GM19397 (cell line): ENCODE data around the gene NEK9.
"Not testable (repeated sequence)": the region's sequence is repeated elsewhere in the genome, so short reads cannot be mapped to it uniquely, and the experiment has no call there.

Source experiments
- ATAC-seq: cut with Tn5 transposase; IDR thresholded peaks from one replicate; pipeline ENCODE4 v1.9.1; 2021; ENCODE audit warnings: mild to moderate bottlenecking, moderate library complexity; ENCODE audit not compliant: unreplicated experiment

Gene NEK9

DNA sequence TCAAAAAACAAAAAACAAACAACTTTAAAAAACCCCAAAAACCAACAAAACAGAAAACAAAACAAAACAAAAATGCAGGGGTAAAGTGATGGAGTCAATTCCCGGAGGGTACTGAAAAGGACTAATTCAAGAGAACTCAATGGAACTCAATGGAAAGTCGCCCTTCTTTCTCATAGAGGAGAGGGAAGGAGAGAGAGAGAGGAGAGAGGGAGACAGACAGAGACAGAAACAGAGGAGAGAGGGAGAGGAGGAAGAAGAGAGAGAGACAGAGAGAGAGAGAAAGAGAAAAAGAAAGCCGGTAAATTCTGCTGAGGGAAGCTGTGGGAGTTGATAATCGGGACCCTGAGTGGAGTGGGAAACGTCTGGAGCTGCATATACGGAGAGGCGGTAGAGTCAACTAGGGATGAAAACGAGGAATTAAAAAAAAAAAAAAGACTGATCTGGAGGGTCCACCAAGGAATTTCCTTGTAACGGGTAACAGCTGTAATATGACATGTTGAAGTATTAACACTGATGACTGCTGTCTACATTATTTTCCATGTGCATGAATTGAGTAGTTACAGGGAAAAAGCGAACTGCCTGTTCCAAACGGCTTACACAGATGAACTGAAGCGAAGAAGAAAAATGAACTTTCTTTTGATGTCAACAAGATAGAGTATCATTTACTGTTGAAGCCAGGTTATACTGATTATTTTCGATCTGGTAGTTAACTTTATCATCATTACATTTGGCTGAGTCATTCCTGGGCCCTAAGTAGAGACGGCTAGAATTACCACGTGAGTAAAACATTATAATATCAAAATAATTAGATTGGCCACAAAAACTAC lies 58.3 kb downstream of the NEK9 start:
- no peak for ATAC-seq

DNA sequence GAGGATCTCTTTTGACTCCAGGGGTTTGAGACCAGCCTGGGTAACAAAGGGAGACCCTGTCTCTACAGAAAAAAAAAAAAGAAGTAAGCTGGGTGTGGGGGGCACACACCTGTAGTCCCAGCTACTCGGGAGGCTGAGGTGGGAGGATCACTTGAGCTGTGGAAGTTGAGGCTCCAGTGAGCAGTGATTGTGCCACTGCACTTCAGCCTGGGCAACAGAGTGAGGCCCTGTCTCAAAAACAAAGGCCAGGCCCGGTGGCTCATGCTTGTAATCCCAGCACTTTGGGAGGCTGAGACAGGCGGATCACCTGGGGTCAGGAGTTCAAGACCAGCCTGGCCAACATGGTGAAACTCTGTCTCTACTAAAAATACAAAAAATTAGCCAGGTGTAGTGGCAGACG lies 59.1 kb downstream of the NEK9 start:
- not testable (repeated sequence) for ATAC-seq

DNA sequence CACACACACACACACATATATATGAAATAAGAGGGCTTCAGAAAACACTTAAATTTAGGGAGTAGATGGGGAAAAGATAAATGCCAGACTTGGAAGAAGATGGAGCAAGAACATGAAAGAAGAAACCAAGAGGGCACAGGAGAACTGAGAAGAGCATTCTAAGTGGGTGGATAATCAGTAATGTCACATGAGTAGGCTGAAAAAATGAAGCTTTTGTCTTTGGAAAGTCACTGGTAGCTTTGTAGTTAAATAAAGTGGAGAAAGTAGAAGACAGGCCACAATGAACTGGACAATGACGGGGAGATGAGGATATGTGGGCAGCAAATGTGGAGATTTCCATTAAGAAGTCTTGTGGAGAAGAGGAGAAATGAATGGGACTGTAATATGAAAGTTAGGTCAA lies 59.6 kb downstream of the NEK9 start:
- ATAC-seq, result no peak

DNA sequence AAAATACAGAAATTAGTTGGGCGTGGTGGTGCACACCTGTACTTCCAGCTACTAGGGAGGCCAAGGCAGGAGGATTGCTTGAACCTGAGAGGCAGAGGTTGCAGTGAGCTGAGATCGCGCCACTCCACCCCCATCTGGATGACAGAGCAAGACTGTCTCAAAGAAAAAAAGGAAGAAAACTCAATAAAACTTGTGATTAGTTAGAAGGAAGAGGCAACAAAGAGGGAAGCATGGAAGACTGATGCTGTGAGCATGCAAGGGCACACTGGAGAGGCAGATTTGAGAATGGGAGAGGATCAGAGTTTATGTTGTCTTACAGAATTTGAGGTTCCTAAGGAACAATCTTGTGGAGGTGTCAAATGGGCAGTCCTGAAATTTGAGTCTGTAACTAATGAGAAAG lies 60.2 kb downstream of the NEK9 start:
- ATAC-seq, result no peak

DNA sequence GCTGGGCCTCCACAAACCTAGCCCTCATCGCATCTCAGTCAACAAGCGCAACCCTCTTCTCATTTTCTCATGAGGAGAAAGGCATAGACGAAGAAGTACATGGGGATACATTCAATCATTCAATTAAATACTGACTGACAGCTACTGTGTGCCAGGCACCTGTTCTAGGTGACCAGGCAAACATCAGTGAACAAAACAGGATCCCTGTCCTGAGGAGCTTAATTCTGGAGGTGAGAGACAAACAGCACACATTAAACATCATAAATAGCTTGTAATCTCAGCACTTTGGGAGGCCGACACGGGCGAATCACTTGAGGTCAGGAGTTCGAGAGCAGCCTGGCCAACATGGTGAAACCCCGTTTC lies 62.7 kb downstream of the NEK9 start:
- peak; percentile 17 for ATAC-seq

DNA sequence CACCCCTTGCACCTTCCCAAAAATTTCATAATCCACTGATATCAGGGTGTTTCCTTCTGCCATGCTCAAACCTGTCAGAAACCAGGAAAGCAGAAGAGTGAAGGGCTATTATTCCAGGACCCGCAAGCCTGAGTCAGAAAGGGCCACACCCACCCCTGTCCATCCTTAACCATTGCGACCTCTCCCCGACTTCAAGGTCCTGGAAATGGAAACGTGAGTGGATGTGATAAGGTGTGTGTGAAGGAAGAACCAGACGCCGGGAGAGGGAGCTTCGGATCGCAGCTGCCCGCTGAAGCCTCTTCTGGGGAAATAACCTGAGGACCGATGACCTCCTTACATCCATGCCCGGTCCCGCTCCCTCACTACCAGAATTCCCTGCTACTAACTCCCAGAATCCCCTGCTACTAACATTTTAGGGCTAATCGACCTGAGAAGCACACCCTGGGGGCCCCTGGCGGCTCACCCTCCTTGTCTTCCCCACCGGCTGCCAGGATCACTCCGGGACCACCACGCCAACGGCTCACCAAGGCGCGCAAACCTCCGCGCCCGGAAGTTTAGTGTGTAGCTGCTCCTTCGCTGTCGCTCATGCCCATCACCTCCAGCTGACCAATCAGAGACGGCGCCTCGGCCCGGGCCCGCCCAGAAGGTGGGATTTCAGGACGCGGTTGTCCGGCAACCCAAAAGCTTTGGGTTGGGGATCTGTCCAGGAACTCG lies 63.2 kb downstream of the NEK9 start, which contains the start of gene ACYP1:
TSS of gene ACYP1 (minus strand) at position 534 of the 714 bp plus-strand sequence. CDS start at position 63, 471 bp downstream.
- ATAC-seq, result peak; percentile 98

DNA sequence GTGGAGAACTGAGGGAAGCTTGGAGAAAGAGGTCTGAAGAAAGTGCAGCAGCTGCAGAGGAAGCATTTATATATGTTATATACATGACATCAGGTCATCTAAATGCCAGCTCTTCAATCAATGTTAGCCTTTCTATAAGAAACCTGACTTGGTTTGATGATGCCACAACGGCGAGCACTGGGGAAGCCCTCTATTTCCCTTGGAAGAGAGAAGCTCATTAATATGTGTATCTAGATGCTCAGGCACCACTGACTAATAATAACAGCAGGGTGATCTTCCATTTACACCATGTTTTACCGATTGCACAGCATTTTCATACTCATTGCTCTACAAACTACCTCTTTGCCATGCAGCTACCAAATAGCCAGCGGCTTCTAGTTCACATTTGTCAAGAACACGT lies 63.8 kb downstream of the NEK9 start:
- no peak for ATAC-seq

DNA sequence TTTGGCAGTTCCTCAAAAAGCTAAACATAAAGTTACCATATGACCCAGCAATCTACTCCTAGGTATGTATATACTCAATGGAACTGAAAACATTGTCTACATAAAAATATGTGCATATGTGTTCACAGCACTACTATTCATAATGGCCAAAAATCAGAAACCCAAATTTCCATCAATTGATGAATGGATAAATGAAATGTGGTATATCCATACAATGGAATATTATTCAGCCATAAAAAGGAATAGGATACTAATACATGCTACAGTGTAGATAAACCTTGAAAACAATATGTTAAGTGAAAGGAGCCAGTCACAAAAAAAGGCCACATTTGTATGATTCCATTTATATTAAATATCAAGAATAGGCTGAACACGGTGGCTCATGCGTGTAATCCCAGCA lies 66.4 kb downstream of the NEK9 start:
- no peak for ATAC-seq

DNA sequence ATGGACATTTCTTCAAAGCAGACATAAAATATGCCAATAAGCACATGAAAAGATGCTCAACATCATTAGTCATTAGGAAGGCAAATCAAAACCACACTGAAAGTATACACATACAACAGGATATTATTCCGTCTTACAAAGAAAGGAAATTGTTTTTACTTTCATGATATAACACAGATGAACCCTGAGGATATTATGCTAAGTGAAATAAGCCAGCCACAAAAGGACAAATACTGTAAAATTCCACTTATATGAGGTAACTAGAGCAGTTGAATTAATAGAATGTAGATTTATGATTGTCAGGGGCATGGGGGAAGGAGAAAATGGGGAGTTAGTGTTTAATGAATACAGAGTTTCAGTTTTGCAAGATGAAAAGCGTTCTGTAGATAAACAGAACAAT lies 67.2 kb downstream of the NEK9 start:
- no peak for ATAC-seq

DNA sequence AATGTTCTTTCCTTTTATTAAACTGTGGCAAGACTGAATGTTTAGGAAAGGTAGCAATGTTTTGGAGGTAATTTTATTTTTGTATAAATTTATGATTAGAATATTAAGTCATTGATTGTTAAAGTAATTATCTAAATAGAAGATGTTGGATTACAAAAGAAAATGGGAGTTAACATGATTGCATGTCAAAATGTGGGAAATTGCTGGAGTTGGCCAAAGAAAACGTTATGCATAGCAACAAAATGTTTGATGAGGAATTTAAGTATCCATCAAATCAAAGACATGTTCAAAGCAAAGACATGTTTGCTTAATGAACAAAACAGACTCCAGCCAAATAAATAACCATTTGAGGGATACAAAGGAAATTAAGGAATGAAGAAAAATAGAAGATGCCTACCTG lies 72.4 kb downstream of the NEK9 start:
- no peak for ATAC-seq

DNA sequence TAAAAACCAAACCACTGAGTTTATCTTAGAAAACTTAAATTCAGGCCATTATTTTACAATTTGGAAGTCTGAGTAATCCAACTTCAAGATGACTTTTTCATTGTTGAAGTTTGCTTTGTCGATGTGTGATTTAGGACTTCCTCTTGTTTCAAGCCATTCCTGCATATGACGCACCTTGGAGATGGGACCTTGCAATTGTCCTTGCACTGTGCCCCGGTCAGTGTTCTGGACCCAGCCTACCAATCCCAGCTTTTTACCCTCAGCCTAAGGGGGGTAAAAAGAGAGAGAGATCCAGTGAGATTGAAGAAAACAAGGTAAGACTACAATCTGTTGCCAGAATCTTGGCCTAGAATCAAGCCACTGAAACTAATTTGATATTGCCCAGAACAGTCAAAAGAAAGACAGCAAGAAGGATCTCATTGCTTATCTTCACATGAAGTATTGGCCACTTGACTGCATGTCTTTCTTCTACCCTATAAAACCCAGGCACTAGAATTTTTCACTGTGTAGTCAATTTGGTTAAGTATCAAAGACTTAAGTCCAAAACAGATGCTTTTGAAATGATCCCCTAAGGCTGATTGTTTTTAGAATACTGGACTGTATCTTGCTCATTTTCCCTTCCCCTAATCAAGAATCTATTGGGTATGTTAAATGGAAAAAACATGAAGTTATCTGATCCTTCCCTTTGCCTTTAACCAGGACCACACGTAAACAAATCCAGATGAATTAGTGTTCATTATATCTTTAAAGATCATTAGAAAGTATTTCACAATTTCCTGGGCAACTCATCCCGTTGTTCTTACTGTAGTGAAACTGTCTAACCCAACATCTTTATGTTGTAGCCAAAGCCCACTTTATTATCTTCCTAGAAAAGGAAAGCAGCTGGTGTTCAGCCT lies 73.2 kb downstream of the NEK9 start:
- no peak for ATAC-seq

DNA sequence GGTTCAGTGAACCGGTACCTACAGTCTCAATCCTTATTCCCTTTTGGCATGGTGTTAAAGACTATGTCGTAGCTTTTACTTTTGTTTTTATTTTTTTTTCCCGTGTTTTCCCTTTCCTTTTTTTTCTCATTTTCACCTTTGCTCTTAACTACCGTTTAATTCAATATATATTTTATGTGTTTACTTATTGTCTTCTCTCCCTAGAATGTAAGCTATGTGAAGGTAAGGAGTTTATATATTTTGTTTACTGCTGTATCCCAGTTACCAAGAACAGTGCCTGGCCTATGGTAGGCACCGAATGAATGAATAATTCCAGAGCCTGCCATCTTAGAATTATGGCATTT lies 75.3 kb downstream of the NEK9 start:
- no peak for ATAC-seq

DNA sequence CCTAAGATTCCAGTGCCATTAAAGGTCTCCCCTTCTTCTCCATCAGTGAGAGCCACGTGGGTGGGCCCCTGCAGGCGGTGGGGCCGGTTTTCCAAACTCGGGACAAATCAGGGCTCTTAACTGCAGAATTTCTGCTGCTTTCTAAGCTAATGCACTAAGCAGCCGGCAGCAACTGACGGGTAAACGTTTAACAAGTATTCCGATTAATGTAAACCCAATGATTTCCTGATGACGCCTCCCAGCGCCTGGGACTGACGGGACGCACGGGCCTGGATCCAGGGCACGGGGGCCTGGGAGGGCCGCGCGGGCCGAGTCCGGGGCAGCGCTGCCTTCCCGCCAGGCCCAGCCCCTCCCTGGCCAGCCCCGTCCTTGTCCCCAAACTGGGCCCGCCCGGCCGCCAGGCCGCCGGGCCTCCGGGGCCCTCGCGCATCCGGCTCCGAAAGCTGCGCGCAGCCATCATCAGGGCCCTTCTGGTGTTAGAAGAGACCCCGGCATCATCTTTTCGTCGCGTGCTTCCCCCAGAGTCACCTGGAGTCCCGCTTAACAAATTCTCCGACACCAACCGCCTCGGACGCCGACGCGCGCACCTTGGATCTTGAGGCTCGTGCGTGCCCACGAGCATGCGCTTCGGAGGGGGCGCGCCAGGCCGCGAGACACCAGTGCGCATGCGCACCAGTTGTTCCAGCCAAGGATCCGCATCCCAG lies 75.8 kb downstream of the NEK9 start, which contains the start of gene MLH3:
TSS of gene MLH3 (minus strand) at position 616 of the 704 bp plus-strand sequence. CDS start 1,812 bp downstream, outside the sequence.
- peak; percentile 70 for ATAC-seq

DNA sequence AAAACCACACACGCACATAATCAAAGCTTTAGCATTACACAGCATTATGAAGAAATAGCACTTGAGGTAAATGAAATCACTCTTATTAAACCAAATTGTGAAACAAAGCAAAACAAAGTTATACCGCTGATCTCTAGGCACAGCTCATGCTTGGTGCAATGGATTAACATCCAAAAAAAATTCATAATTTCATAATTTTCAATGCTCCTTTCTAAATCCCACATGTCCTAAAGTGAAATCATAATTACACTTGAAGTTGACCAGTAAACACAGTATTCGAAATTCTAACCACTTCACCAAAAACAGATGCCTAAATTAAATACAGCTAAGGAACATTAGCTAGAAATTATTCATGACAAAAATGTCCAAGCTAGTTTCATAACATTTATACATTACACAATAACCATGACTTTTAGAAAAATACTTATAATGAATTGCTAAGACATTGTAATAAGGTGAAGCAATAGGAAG lies 77.1 kb downstream of the NEK9 start:
- ATAC-seq, result no peak

DNA sequence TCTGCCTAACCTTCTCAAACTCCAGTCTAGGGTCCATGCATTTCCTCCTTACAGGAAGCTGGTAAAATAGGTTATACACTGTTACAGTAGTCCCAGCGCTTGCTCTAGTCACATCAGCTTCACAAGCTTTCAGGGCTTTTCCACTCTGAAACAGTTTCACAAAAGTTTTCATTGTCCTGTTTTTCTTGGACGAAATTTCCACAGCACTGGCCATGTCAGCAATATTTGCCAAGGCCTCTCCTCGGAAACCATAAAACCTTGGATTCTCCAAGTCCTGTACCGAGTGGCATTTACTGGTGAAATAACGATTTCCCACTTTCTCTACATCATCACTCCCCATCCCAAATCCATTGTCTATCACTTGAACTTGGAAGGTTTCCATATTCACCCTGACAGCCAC lies 77.7 kb downstream of the NEK9 start:
- ATAC-seq, result no peak

DNA sequence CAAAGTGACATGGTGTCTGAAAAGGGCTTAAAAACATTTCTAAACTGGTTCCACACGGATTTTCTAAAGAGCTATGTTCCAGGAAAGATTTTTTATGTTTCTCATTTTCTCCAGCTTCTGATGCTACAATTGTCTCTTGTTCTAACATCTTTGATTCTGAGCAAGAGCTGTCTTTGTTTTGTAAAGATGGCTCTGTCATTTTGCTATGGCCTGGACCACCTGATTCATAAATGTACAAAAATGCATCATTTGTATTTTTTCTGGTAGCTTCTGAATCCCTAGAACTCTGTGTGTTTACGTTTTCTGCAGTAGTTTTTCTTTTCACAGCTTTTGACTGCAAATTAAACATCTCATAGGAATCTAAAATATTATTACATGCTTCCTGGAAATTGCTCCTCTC lies 78.7 kb downstream of the NEK9 start:
- ATAC-seq, result no peak

DNA sequence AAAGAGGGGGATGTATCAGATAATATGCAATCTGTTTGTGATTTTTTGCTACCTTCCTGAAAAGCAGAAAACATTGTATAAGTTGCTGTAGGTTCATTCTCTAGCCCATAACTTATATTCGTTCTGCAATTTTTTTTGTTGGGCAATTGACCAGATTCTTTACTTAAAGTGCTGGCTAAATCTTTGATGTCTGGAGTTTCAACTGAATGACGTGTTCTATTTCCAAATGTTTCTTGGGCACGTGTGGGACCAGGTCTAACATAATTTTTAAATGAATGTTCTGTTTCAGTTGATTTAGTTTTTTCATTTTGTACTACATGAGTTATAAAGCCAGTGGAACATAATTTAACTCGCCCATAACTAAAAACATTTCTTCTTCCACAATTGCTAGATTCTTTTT lies 79.3 kb downstream of the NEK9 start:
- no peak for ATAC-seq

DNA sequence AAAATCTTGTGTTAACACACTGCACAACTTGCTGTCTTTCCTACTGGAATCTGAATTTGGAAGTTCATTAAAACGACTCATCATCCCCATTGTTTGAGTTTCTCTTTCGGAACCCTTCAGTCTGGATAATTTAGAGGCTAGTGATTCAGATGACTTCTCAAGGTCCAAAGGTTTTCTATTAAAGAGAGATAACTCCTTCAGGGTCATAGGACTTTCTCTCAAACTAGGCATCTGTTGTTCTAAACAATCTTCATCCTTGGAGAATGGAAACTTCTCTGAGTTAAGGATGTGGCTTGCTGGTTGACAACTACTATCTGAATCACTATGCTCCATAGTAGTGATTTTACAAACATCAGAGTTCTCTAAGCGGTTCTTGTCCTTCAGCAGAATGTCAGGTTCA lies 79.9 kb downstream of the NEK9 start:
- ATAC-seq, result no peak

DNA sequence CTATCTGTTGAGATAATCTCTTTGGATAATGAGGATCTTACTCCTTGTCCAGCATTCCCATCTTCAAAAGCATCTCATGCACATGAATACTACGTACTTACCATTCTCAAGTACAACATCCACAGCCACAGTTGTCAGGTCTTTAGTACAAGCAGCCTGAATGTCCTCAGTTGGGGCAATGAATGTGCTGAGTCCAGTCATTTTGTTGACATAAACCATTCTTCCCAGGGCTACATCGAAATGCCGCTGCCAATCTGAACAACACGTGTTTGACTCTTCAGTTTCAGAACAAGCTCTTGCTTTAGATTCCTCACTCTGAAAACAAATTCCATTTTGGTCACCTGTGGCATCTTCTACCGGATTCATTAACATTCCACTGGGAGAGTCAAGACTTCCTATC lies 80.6 kb downstream of the NEK9 start:
- ATAC-seq, result no peak

DNA sequence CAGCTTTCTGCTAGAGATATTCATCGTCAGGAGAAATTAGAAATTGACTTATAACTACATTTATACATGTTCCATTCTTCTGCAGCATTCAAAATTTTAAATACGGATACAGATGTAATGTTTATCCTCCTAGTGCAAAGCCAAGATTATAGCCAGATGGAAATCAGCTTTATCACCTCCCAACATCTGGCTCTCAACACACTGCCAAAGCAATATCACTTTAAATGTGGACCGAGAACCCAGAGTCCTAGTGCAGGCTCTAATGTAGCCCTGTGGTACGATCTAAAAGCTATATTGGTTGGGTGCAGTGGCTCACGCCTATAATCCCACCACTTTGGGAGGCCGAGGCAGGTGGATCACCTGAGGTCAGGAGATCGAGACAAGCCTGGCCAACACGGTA lies 82.1 kb downstream of the NEK9 start:
- ATAC-seq, result no peak

DNA sequence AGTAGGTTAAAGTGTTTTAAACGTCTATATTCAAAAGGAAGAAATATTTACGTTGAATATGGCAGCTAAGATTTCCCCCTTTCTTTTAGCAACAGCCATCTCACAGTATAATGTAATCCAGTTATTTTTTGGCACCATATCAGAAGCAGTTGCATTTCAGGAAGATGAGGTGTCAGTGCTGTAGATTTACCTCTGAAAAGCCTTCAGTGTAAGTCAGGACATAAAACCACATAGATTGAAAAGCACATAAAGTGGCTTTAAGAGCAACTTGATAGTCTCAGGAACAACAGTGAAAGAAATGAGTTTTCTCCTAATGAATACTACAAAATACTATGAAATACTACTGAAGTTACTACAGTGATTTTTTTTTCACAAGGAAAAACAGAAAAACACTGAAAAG lies 82.5 kb downstream of the NEK9 start:
- no peak for ATAC-seq
